Posterior cingulate gyrus (tissue), 11 donors: Measurements from ENCODE around the gene DCDC1.

Experiments
- DNase-seq, 10 donors: peaks; one replicate each; pipeline versions ENCODE4 v3.0.0 to v3.0.0-alpha.2; 2020 to 2021; ENCODE audit warnings: mixed read lengths in 3 of 10
- intact Hi-C: fragments of 100-400 bp; cut with DNase I; formaldehyde crosslinking; loops from one replicate; pipeline ENCODE4 v1.15.1; 2023

DCDC1 gene

DNA sequence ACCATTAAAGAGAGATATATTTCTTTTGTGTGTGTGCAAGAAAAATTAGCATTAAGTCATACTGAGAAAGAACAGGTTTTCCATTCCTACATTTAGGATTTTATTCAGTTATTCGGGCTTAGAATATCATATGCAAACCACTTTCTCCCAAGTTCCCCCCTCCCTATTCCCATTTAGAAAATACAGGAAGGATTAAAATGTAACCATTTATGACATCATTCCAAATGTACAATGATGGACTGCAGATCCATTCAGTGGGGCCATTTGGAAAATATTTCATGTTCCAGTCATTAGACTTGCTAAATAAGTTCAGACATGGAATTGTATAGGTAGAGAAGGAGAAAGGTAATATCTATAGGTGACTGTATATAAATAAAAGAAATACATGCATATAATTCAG, 554.8 kb downstream of the DCDC1 start:
- intact Hi-C loops = no loop called here
- no peak for DNase-seq
